SK-N-SH treated with all-trans-retinoic acid at 6 μM for 48 hours (cell line): ENCODE results near the gene ALOX12B.

Source experiments
- ISL1 ChIP-seq: fragments of 250-450 bp; sonication (Bioruptor Pico); IDR thresholded peaks from 2 replicates; pipeline ENCODE4 v2.1.2; 2022; ENCODE audit warnings: mild to moderate bottlenecking, moderate library complexity
- RARB ChIP-seq: fragments of 250-450 bp; sonication (Bioruptor Pico); IDR thresholded peaks from 2 replicates; pipeline ENCODE4 v1.8.0; 2021; ENCODE audit warnings: mild to moderate bottlenecking, moderate library complexity
- TCF4 ChIP-seq: fragments of 250-450 bp; sonication (Bioruptor Pico); IDR thresholded peaks from 2 replicates; pipeline ENCODE4 v1.8.0; 2021; ENCODE audit warnings: mild to moderate bottlenecking, moderate library complexity, borderline replicate concordance
- TOX ChIP-seq: fragments of 250-450 bp; sonication (Bioruptor Pico); IDR thresholded peaks from 2 replicates; pipeline ENCODE4 v1.8.0; 2021; ENCODE audit warnings: mild to moderate bottlenecking, moderate library complexity, borderline replicate concordance
- ZFP30 ChIP-seq: fragments of 450-650 bp; formaldehyde crosslinking; IDR thresholded peaks from 2 replicates; pipeline ENCODE4 v1.5.0; 2022; ENCODE audit warnings: mild to moderate bottlenecking, moderate library complexity
- TF ChIP-seq, protein P1 (sequence below): fragments of 250-450 bp; sonication (Bioruptor Pico); IDR thresholded peaks from 2 replicates; pipeline ENCODE4 v1.8.0; 2020; ENCODE audit warnings: mild to moderate bottlenecking, moderate library complexity, borderline replicate concordance
- TF ChIP-seq, protein P2 (sequence below): fragments of 250-450 bp; sonication (Bioruptor Pico); IDR thresholded peaks from 2 replicates; pipeline ENCODE4 v1.5.1; 2020; ENCODE audit warnings: low read depth, mild to moderate bottlenecking, moderate library complexity
- TF ChIP-seq, protein P3 (sequence below): fragments of 250-450 bp; sonication (Bioruptor Pico); IDR thresholded peaks from 2 replicates; pipeline ENCODE4 v1.5.1; 2021; ENCODE audit warnings: mild to moderate bottlenecking, moderate library complexity

DNA sequence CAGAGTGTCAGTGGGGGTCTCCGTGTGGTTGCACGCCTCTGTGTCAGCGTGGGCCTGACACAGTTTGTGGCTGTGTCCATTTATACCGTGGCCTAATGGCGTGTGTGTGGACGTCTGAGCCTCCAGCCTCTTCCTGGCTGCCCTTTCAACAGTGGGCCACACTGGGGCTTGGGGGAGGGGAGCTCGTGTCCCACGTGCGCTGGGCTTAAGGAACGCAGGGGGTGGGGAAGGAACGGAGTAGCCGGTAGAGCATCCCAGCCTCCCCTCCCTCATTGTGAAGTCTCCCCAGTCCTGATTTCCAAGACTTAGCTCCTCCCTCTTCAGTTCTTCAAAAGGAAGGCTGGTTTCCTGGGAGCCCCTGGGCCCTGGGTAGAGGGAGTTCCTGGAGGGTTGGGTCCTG lies 45.9 kb upstream of the ALOX12B start:
- TF ChIP-seq RARB (no peak), ZFP30 (no peak), TOX (CRISPR knock-in tag) (no peak), ISL1 (CRISPR knock-in tag) (no peak), TCF4 (CRISPR knock-in tag) (no peak)
- TF ChIP-seq, protein P1, sequence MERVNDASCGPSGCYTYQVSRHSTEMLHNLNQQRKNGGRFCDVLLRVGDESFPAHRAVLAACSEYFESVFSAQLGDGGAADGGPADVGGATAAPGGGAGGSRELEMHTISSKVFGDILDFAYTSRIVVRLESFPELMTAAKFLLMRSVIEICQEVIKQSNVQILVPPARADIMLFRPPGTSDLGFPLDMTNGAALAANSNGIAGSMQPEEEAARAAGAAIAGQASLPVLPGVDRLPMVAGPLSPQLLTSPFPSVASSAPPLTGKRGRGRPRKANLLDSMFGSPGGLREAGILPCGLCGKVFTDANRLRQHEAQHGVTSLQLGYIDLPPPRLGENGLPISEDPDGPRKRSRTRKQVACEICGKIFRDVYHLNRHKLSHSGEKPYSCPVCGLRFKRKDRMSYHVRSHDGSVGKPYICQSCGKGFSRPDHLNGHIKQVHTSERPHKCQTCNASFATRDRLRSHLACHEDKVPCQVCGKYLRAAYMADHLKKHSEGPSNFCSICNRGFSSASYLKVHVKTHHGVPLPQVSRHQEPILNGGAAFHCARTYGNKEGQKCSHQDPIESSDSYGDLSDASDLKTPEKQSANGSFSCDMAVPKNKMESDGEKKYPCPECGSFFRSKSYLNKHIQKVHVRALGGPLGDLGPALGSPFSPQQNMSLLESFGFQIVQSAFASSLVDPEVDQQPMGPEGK (CRISPR knock-in tag), result no peak
- TF ChIP-seq, protein P2, sequence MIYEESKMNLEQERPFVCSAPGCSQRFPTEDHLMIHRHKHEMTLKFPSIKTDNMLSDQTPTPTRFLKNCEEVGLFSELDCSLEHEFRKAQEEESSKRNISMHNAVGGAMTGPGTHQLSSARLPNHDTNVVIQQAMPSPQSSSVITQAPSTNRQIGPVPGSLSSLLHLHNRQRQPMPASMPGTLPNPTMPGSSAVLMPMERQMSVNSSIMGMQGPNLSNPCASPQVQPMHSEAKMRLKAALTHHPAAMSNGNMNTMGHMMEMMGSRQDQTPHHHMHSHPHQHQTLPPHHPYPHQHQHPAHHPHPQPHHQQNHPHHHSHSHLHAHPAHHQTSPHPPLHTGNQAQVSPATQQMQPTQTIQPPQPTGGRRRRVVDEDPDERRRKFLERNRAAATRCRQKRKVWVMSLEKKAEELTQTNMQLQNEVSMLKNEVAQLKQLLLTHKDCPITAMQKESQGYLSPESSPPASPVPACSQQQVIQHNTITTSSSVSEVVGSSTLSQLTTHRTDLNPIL (CRISPR knock-in tag), result no peak
- TF ChIP-seq, protein P3, sequence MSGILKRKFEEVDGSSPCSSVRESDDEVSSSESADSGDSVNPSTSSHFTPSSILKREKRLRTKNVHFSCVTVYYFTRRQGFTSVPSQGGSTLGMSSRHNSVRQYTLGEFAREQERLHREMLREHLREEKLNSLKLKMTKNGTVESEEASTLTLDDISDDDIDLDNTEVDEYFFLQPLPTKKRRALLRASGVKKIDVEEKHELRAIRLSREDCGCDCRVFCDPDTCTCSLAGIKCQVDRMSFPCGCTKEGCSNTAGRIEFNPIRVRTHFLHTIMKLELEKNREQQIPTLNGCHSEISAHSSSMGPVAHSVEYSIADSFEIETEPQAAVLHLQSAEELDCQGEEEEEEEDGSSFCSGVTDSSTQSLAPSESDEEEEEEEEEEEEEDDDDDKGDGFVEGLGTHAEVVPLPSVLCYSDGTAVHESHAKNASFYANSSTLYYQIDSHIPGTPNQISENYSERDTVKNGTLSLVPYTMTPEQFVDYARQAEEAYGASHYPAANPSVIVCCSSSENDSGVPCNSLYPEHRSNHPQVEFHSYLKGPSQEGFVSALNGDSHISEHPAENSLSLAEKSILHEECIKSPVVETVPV (CRISPR knock-in tag), result no peak
